HG02970 (cell line): ENCODE results near the gene RUNX1.
A peak's percentile ranks its signal among the peaks of the same experiment; 100 is the strongest.

ENCODE experiments used
- ATAC-seq: cut with Tn5 transposase; IDR thresholded peaks from one replicate; pipeline ENCODE4 v1.9.1; 2021; ENCODE audit warnings: mild to moderate bottlenecking, moderate library complexity, moderate number of reproducible peaks; ENCODE audit not compliant: unreplicated experiment, low FRiP score

The RUNX1 gene

GRCh38 chr21:34775793-34776192 is 273.3 kb downstream of the RUNX1 start:
- ATAC-seq, result no peak

GRCh38 chr21:34774750-34775149 is 274.4 kb downstream of the RUNX1 start:
- ATAC-seq, result no peak

GRCh38 chr21:34771512-34772028 is 277.5 kb downstream of the RUNX1 start:
- no peak for ATAC-seq

DNA sequence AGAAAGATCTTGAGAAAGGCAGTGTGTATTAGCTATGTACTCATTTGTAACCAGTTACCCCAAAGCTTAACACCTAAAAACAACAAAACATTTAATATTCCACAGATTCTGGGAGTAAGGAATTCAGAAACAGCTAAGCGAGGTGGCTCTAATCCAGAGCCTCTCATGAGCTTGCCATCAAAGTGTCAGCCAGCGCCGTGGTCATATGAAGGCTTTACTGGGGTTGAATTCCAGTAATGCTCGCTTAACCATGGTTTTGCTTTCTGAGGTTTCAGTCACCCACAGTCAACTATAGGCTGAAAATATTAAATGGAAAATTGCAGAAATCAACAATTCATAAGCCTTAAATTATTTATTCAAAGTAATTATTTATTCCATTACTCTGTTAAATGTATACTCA is 278.5 kb downstream of the RUNX1 start:
- no peak for ATAC-seq

- ATAC-seq, result no peak
Observed at GRCh38 chr21:34768326-34768725, 280.8 kb downstream of the RUNX1 start.

GRCh38 chr21:34766862-34767261 is 282.2 kb downstream of the RUNX1 start:
- no peak for ATAC-seq

DNA sequence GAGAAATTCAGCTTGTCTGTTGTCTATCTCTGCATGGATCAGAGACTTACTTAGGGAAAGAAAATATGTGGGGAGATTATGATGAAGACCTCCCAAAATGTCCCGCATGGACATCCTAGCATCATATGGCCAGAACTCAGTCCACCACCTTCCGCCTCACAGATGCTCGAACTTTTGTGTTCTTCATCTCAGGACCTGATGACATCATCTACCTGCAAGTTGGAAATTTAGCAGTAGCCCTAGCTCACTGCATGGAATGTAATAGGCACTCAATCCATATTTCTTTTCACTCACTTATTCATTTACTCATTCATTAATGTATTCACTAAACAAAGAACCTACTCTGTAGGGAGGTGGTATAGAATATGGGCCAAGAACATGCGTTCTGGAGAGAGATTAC is 283.5 kb downstream of the RUNX1 start:
- ATAC-seq, result no peak

GRCh38 chr21:34764715-34765284 is 284.3 kb downstream of the RUNX1 start:
- ATAC-seq, result no peak

- ATAC-seq, result no peak
Observed at GRCh38 chr21:34762786-34763185, 286.3 kb downstream of the RUNX1 start.

- ATAC-seq, result no peak
Observed at GRCh38 chr21:34761758-34762330, 287.3 kb downstream of the RUNX1 start.

GRCh38 chr21:34754690-34755647 is 294.1 kb downstream of the RUNX1 start:
- no peak for ATAC-seq

DNA sequence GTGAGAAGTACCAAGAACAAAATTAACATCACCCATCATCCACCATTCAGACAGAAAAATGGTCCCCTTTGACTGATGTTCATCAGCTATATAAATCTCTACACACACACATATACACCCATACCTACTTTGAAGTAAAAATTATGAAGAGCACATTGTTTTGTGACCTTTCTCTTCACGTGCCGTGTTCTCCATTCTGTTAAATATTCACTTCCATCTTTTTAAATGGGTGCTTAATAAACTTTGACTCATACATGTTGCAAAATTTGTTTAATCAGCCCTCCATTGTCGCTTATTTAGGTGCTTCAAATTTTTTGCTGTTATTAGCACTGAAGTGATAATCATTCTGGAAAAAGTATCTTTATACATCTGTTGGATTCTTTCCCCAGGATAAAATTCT is 300.2 kb downstream of the RUNX1 start:
- ATAC-seq, result no peak

DNA sequence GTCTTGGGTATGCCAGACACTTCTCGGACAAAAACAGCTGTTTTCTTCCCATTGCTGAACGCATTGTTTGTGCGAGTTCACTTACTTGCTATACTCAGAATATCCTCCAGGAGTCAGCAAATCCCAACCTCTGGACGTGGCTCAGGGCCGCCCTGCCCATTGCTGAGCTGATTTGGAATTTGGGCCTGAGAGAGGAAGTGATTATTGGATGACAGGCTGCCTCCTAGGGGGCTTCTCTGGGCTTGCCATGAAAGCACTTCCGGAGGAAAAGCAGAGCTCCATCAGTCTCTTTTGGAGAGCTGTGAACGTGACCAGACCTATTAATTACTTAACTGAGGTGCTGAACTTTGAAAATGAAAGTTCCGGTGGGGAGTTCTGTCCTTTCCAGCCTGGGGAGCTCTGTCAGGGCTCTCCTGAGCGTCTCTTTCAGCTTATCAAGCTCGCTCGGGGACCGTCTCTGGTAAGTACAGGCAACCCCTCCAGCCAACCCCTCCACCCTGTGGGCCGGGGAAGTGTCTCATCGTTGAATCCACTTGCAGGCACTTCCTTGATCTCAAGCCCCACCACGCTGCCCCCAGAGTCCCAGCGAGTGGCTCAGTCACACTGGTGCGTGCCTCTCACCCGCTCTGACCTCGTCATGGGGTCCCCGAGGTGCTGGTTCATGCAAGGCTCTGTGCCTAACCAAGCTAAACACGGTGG is 303.4 kb downstream of the RUNX1 start:
- peak; percentile 72 for ATAC-seq

DNA sequence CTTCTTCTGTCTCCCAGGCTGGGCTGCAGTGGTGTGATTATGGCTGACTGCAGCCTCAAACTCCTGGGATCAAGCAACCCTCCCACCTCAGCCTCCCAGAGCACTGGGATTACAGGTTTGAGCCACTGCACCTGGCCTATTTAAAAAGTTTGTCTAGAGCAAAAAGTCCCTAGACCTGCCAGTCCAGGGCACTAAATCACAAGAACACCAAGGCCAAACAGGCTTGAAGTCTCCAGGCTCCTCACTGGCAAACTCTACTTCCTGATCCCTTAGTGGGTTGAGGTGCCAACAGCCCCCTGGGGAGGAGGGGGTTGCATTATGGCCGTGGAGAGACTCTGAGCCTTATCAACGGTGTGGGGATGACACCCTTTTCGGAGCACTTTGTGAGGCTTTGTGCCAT is 304.3 kb downstream of the RUNX1 start:
- no peak for ATAC-seq

DNA sequence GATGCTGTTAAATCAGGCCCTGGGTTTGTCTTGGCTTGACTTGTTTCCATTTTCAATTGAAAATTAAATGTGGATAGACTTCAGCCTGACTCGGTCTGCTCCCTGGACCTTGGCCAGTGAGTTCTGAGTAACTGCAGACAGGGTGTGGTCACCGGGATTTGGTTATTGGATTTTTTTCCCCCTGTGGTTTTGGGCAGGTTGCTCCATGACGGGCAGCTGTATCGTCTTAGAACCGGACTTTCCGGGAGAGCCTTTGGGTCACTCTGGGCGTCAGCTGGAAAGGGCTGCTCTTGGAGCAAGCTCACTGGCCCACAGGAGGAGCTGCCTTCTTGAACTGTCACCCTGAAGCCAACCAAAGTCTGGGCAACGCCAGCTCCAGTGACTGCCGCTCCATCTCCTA is 305.3 kb downstream of the RUNX1 start:
- no peak for ATAC-seq

DNA sequence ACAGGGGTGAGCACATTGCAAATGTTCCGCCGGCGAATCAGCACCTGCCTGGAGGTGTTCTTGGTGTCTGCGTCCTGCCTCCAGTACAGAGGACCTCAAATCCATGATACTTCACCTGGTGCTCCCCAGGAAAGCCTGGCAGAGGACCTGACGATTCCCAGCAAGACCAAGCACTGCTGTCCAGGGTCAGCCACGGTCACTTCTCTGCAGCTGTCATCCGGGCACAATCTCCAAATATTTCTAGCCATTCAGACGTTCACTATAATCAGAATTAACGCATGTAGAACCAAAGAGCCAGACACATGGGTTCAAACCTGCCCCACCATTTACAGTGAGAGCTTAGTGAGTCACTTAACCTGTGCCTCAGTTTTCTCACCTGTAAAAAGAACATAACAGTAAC is 305.8 kb downstream of the RUNX1 start:
- no peak for ATAC-seq

GRCh38 chr21:34740198-34740597 is 308.9 kb downstream of the RUNX1 start:
- ATAC-seq, result no peak
